ENCODE data around the gene PHLDB3. TPM values are rescaled to one million over a fixed set of nuclear protein-coding genes. Genes with fewer than 3 reads are reported as not detected.

Gene PHLDB3
- total RNA-seq, 1 donor from 2014 or later = 3.4 TPM

- Histone ChIP-seq H3K4me1 (no peaks in the 10 kb centered on the region), H3K9ac (no peak overlapping the region), H4K20me1 (ENCODE audit: low read depth) (no peaks in the 10 kb centered on the region), H3K4me3 (peak overlapping the region; percentile 77), H3K9me3 (ENCODE audit: low read depth) (no peaks in the 10 kb centered on the region), H3F3A (ENCODE audit: low read depth) (peaks cover 13% of the 10 kb centered on the region), H2AFZ (replicated peaks) (peak overlapping the region; percentile 98), H3K4me2 (peak overlapping the region; percentile 67), H3K36me3 (no peaks in the 10 kb centered on the region), H3K79me2 (ENCODE audit: low read depth) (no peaks in the 10 kb centered on the region), H3K27me3 (peaks cover 63% of the 10 kb centered on the region), H3K27ac (no peak overlapping the region)
- Mint-ChIP-seq H3K27ac (no peak overlapping the region), H3K27me3 (ENCODE audit: insufficient read depth, low read depth) (peaks cover 37% of the 10 kb centered on the region), H3K4me1 (peaks cover 10% of the 10 kb centered on the region), H3K36me3 (no peaks in the 10 kb centered on the region), H3K9me3 (no peaks in the 10 kb centered on the region), H3K4me3 (peak overlapping the region; percentile 93)
- TF ChIP-seq EZH2 (IDR thresholded peaks at IDR 0.05) (no peak), CTCF (IDR thresholded peaks at IDR 0.05) (no peak), EZH2phosphoT487 (IDR thresholded peaks at IDR 0.05) (no peak)
- DNase-seq (ENCODE audit: low spot score) = peak; percentile 97
Observed at GRCh38 chr19:43463381-43464133, 41.0 kb downstream of the PHLDB3 start.

GRCh38 chr19:43462785-43463380, 41.7 kb downstream of the PHLDB3 start:
- peak overlapping the region; percentile 79 for H3K4me2 ChIP-seq
- peaks cover 63% of the 10 kb centered on the region for H3K27me3 ChIP-seq
- H3F3A ChIP-seq (ENCODE audit: low read depth) = peaks cover 13% of the 10 kb centered on the region
- no peaks in the 10 kb centered on the region for H3K36me3 ChIP-seq
- H3K9me3 Mint-ChIP-seq = no peaks in the 10 kb centered on the region
- H2AFZ ChIP-seq (replicated peaks) = peak overlapping the region; percentile 98
- peaks cover 10% of the 10 kb centered on the region for H3K4me1 Mint-ChIP-seq
- H3K27ac Mint-ChIP-seq = no peak overlapping the region
- H3K36me3 Mint-ChIP-seq = no peaks in the 10 kb centered on the region
- H4K20me1 ChIP-seq (ENCODE audit: low read depth) = no peaks in the 10 kb centered on the region
- H3K27me3 Mint-ChIP-seq (ENCODE audit: insufficient read depth, low read depth) = peaks cover 36% of the 10 kb centered on the region
- peak overlapping the region; percentile 77 for H3K4me3 ChIP-seq
- no peak for TF ChIP-seq EZH2phosphoT487 (IDR thresholded peaks at IDR 0.05)
- peak; percentile 46 for TF ChIP-seq EZH2 (IDR thresholded peaks at IDR 0.05)
- H3K4me1 ChIP-seq = no peaks in the 10 kb centered on the region
- no peaks in the 10 kb centered on the region for H3K79me2 ChIP-seq (ENCODE audit: low read depth)
- H3K4me3 Mint-ChIP-seq = peak overlapping the region; percentile 93
- DNase-seq (ENCODE audit: low spot score) = no peak
- H3K27ac ChIP-seq = no peak overlapping the region
- H3K9me3 ChIP-seq (ENCODE audit: low read depth) = no peaks in the 10 kb centered on the region
- no peak overlapping the region for H3K9ac ChIP-seq

GRCh38 chr19:43462383-43462782, 42.2 kb downstream of the PHLDB3 start:
- Mint-ChIP-seq H3K27ac (no peak overlapping the region), H3K4me1 (peaks cover 9% of the 10 kb centered on the region)
- no peak overlapping the region for H3K27ac ChIP-seq

More at GRCh38 chr19:43462383-43462782, 42.2 kb downstream of the PHLDB3 start:
- no peak for DNase-seq (ENCODE audit: low spot score)
- Histone ChIP-seq H2AFZ (replicated peaks) (no peak overlapping the region), H3K9me3 (ENCODE audit: low read depth) (no peaks in the 10 kb centered on the region), H3K4me1 (no peaks in the 10 kb centered on the region), H3K4me3 (no peak overlapping the region), H3K36me3 (no peaks in the 10 kb centered on the region), H3K27me3 (peaks cover 62% of the 10 kb centered on the region), H3K9ac (no peak overlapping the region), H3K4me2 (no peak overlapping the region), H3K79me2 (ENCODE audit: low read depth) (no peaks in the 10 kb centered on the region), H3F3A (ENCODE audit: low read depth) (peaks cover 13% of the 10 kb centered on the region), H4K20me1 (ENCODE audit: low read depth) (no peaks in the 10 kb centered on the region)
- TF ChIP-seq EZH2 (IDR thresholded peaks at IDR 0.05) = no peak
- TF ChIP-seq CTCF (IDR thresholded peaks at IDR 0.05) = no peak
- TF ChIP-seq EZH2phosphoT487 (IDR thresholded peaks at IDR 0.05) = no peak
- no peaks in the 10 kb centered on the region for H3K9me3 Mint-ChIP-seq
- H3K36me3 Mint-ChIP-seq = no peaks in the 10 kb centered on the region
- peak overlapping the region; percentile 93 for H3K4me3 Mint-ChIP-seq
- H3K27me3 Mint-ChIP-seq (ENCODE audit: insufficient read depth, low read depth) = peaks cover 36% of the 10 kb centered on the region

Measured in neural progenitor cell (in vitro differentiated cells).